T-cell (primary cell): ENCODE results near the gene KANSL1. TPM values are rescaled to one million over a fixed set of nuclear protein-coding genes. Genes with fewer than 3 reads are reported as not detected.
A peak's percentile ranks its signal among the peaks of the same experiment; 100 is the strongest.
"Not testable (repeated sequence)": the region's sequence is repeated elsewhere in the genome, so short reads cannot be mapped to it uniquely, and the experiment has no call there.

Source experiments
- ATAC-seq, 4 experiments: fragments of 200-7000 bp in 3 of 4; fragments of 150-1000 bp in 1 of 4; cut with Tn5 transposase; replicated peaks in 1 of 4; 1 replicate in 3 of 4; 2 replicates in 1 of 4; pipeline ENCODE4 v1.10.0; 2021; ENCODE audit warnings: moderate library complexity in 3 of 4, mild to moderate bottlenecking in 2 of 4, moderate number of reproducible peaks in 1 of 4
- CTCF ChIA-PET, 2 donors: fragments of 300-600 bp; sonication (Branson Sonifier 250); formaldehyde crosslinking; loops; one replicate each; lab custom pipeline; 2022; ENCODE audit warnings: antibody characterized with exemption in 2 of 2; lab: Charles Lee
- POLR2A ChIA-PET, 2 donors: fragments of 300-600 bp; sonication (Branson Sonifier 250); formaldehyde crosslinking; loops; one replicate each; lab custom pipeline; 2022; ENCODE audit warnings: antibody characterized with exemption in 2 of 2; lab: Charles Lee
- DNase-seq, 35 experiments: peaks; one replicate each; pipeline versions ENCODE4 v3.0.0 to v3.0.0-alpha.2; 2013 to 2023
- H3K27ac ChIP-seq: one replicate; pipeline ENCODE4 v1.5.1; 2013; ENCODE audit warnings: low read length
- H3K27me3 ChIP-seq, 2 experiments: replicated peaks in 1 of 2; 1 replicate in 1 of 2; 2 replicates in 1 of 2; pipeline versions ENCODE4 v1.6.1 to v1.7.0; 2013; ENCODE audit warnings: low read length in 1 of 2, mixed read lengths in 1 of 2; ENCODE audit not compliant: control insufficient read depth in 2 of 2, insufficient read depth in 2 of 2; ENCODE audit errors: extremely low read depth in 1 of 2
- H3K36me3 ChIP-seq, 2 donors: 1 replicate in 1 of 2; 2 replicates in 1 of 2; pipeline versions ENCODE4 v1.6.1 to v1.7.0; 2013; ENCODE audit warnings: low read length in 1 of 2; ENCODE audit not compliant: control insufficient read depth in 2 of 2, insufficient read depth in 1 of 2; ENCODE audit errors: extremely low read depth in 1 of 2
- H3K4me1 ChIP-seq, 2 experiments: 1 replicate in 1 of 2; 2 replicates in 1 of 2; pipeline versions ENCODE4 v1.6.1 to v1.7.0; 2013; ENCODE audit warnings: low read length in 2 of 2, mixed read lengths in 1 of 2; ENCODE audit not compliant: insufficient read depth in 2 of 2, control insufficient read depth in 1 of 2; ENCODE audit errors: extremely low read depth in 1 of 2
- H3K4me3 ChIP-seq, 2 donors: 1 replicate in 1 of 2; 2 replicates in 1 of 2; pipeline versions ENCODE4 v1.5.1 to v1.7.0; 2013; ENCODE audit warnings: mild to moderate bottlenecking in 2 of 2, low read length in 1 of 2, moderate library complexity in 1 of 2; ENCODE audit not compliant: control insufficient read depth in 1 of 2; ENCODE audit errors: extremely low read depth in 1 of 2
- H3K9me3 ChIP-seq: 2 replicates; pipeline ENCODE4 v1.7.0; 2013
- H3K27ac Mint-ChIP-seq, 2 donors: one replicate each; pipeline ENCODE4 v1.8.0; 2020 to 2021; ENCODE audit warnings: mild to moderate bottlenecking in 2 of 2, mixed read lengths in 2 of 2
- H3K27me3 Mint-ChIP-seq, 2 donors: one replicate each; pipeline ENCODE4 v1.8.0; 2021 to 2022; ENCODE audit warnings: mixed read lengths in 2 of 2
- H3K36me3 Mint-ChIP-seq: one replicate; pipeline ENCODE4 v1.8.0; 2021; ENCODE audit warnings: mixed read lengths
- H3K4me1 Mint-ChIP-seq, 3 donors: one replicate each; pipeline ENCODE4 v1.8.0; 2020 to 2022; ENCODE audit warnings: mixed read lengths in 3 of 3, mild to moderate bottlenecking in 1 of 3
- H3K4me3 Mint-ChIP-seq, 3 donors: one replicate each; pipeline ENCODE4 v1.8.0; 2020 to 2022; ENCODE audit warnings: mild to moderate bottlenecking in 3 of 3, mixed read lengths in 3 of 3, moderate library complexity in 3 of 3
- H3K9me3 Mint-ChIP-seq, 3 donors: one replicate each; pipeline ENCODE4 v1.8.0; 2020 to 2022; ENCODE audit warnings: mixed read lengths in 3 of 3
- WGBS: methylation state at CpG from one replicate; pipeline ENCODE4 v1.1.5; 2013; ENCODE audit warnings: missing lambda C conversion rate; ENCODE audit not compliant: insufficient coverage; 5-methylcytosine and 5-hydroxymethylcytosine counted together
- total RNA-seq, 35 experiments: library from RNA in 6 of 35; stranded (reverse) in 6 of 35; fragments of 120-200 nt in 1 of 35; gene quantifications; one replicate each; pipeline versions ENCODE4 v1.2.1 to v1.2.4 and lab custom pipeline; 2013 to 2026

Gene KANSL1, protein sequence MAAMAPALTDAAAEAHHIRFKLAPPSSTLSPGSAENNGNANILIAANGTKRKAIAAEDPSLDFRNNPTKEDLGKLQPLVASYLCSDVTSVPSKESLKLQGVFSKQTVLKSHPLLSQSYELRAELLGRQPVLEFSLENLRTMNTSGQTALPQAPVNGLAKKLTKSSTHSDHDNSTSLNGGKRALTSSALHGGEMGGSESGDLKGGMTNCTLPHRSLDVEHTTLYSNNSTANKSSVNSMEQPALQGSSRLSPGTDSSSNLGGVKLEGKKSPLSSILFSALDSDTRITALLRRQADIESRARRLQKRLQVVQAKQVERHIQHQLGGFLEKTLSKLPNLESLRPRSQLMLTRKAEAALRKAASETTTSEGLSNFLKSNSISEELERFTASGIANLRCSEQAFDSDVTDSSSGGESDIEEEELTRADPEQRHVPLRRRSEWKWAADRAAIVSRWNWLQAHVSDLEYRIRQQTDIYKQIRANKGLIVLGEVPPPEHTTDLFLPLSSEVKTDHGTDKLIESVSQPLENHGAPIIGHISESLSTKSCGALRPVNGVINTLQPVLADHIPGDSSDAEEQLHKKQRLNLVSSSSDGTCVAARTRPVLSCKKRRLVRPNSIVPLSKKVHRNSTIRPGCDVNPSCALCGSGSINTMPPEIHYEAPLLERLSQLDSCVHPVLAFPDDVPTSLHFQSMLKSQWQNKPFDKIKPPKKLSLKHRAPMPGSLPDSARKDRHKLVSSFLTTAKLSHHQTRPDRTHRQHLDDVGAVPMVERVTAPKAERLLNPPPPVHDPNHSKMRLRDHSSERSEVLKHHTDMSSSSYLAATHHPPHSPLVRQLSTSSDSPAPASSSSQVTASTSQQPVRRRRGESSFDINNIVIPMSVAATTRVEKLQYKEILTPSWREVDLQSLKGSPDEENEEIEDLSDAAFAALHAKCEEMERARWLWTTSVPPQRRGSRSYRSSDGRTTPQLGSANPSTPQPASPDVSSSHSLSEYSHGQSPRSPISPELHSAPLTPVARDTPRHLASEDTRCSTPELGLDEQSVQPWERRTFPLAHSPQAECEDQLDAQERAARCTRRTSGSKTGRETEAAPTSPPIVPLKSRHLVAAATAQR (N-terminal part only)
- total RNA-seq (100 to 1,000 TPM; 113 to 301 (median 160) TPM), total RNA-seq (lab: John Stamatoyannopoulos, UW) (49.3 to 253 (median 165) reads per million in 29 experiments)
- 158 TPM for total RNA-seq (2013)

DNA sequence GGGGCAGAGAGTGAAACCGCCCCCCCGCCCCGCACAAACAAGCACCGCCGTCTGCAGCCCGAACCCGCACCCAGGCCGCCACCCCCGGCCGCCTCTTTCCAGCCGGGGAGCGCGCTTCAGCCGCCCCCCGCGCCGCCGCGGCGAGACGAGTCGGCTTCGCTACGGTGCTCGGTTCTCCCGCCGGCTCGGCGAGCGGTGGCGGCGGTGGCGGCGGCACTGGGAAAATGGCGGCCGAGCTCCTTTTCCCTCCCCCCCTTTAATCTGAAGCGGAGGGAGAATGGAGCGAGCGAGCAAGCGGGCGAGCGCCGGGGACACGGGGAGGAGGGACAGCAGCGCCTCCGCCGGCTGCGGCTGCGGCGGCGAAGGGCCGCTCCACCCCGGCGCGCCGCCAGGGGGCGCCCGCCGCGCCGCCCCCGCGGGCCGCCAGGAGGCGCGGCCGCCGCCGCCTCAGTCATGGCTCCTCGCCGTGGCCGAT lies at the start of gene KANSL1:
Gene KANSL1, minus strand, starts transcription at position 279 of the 475 bp plus-strand sequence. CDS start 21,286 bp downstream, outside the sequence.
- peaks cover 61 to 77% (median 71%) of the 10 kb centered on the region in 3 donors for H3K4me1 Mint-ChIP-seq
- WGBS, result under 1% methylated on average over 55 of the region's 72 CpGs
- DNase-seq (peak; percentile 60 to 96 (median 84)), ATAC-seq (peak; percentile 67 to 77 (median 73))
- peak within 1 kb of the TSS; percentile 100 for H3K27ac ChIP-seq
- H3K27me3 Mint-ChIP-seq, result no peaks in the 10 kb centered on the region
- no peaks in the 10 kb centered on the region for H3K27me3 ChIP-seq
- POLR2A ChIA-PET, result interaction anchor here (0.5 to 1.0 kb wide), 9 partner anchors 15 to 135 kb away, joined by 3 to 9 read pairs (median 5); no protein-coding TSS in a partner anchor
- peak within 1 kb of the TSS; percentile 94 to 98 for H3K27ac Mint-ChIP-seq
- no peaks in the 10 kb centered on the region for H3K9me3 Mint-ChIP-seq
- H3K36me3 Mint-ChIP-seq, result peaks cover 7% of the 10 kb centered on the region
- peak within 1 kb of the TSS; percentile 95 to 98 (median 96) for H3K4me3 Mint-ChIP-seq
- H3K4me3 ChIP-seq, result peak within 1 kb of the TSS; percentile 97 to 99
- peaks cover 45 to 60% of the 10 kb centered on the region in 2 experiments for H3K4me1 ChIP-seq
- CTCF ChIA-PET, result interaction anchor here (0.5 to 2.2 kb wide), 48 partner anchors 8 to 1754 kb away, joined by 3 to 76 read pairs (median 5); partner anchors contain the start of gene KPNB1 (in 1 of the 2)
- no peaks in the 10 kb centered on the region for H3K36me3 ChIP-seq
- H3K9me3 ChIP-seq, result no peaks in the 10 kb centered on the region

DNA sequence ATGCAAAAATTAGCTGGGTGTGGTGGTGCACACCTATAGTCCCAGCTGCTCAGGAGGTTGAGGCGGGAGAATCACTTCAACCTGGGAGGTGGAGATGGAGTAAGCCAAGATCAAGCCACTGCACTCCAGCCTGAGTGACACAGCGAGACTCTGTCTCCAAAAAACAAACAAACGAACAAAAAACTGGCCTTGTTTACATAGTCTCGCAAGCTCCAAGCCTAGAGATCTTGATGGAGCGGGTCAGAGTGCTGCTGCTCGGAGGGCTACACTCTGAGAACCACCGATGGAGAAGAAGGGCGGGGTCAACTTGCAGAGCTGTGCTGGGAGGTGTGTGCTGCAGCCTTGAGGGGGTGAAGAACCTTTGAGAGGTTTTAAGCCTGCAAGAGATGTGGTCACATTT lies 38.1 kb upstream of the KANSL1 start:
- H3K4me3 ChIP-seq, H3K4me1 Mint-ChIP-seq, H3K27me3 Mint-ChIP-seq, H3K36me3 ChIP-seq, CTCF ChIA-PET, H3K27me3 ChIP-seq, H3K36me3 Mint-ChIP-seq, H3K9me3 ChIP-seq, H3K27ac ChIP-seq, ATAC-seq, POLR2A ChIA-PET, H3K4me1 ChIP-seq, H3K27ac Mint-ChIP-seq, H3K4me3 Mint-ChIP-seq, DNase-seq, H3K9me3 Mint-ChIP-seq: not testable (repeated sequence)
- 89% methylated on average over 7 of the region's 8 CpGs for WGBS

DNA sequence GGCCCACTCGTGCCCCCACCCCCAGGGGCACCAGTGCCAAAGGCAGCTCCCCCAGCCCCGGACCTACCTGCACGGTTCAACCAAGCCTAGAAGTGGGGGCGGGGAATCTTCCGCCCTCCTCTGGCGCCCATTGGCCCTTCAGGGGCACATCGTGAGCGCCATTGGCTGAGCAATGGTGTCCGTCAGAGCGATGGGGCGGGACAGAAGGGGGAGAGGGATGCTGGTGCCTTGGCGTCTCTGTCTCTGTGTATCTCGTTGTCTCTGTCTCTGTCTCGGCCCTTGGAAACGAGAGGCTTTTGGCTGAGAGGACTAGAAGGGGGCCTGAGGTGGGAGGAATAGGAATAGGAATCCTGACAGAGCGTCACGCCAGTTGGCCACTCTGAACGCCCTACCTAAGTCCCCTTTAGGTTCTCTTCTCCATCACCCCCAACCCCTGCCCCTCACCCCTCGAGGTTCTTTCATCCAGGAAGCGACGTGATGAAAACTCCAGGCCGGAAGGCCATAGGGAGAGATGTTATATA lies 32.1 kb upstream of the KANSL1 start:
- not testable (repeated sequence) for H3K9me3 ChIP-seq
- peak overlapping the region; percentile 84 to 88 for H3K27ac Mint-ChIP-seq

DNA sequence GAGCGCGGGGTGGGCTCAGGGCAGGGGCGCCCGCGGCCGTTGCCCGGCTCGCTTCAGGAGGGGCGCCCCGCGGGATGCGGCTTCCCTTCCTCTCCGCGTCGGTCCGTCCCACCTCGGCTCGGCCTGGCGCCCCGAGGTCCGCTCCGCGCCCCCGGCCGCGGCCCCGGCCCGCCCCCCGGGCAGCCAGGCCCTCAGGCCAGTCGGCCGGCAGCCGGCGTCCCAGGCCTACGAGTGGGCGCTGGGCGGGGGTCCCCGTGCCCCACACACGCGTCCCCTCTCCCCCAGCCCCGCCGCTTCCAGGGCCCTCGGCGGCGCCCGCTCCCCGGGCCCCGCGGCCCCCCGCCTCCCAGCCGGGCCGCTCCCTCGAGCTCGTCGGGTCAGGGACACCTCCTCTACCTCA lies 31.6 kb upstream of the KANSL1 start:
- WGBS, result 0% methylated on average over 20 of the region's 54 CpGs
- ATAC-seq (peak; percentile 54 to 61 (median 60)), DNase-seq (peak in 1 of 35 experiments; percentile 0)
- H3K9me3 ChIP-seq, H3K4me1 ChIP-seq, H3K9me3 Mint-ChIP-seq, H3K27me3 ChIP-seq, CTCF ChIA-PET, H3K27me3 Mint-ChIP-seq, POLR2A ChIA-PET, H3K36me3 ChIP-seq, H3K36me3 Mint-ChIP-seq, H3K27ac ChIP-seq, H3K27ac Mint-ChIP-seq: not testable (repeated sequence)
- H3K4me1 Mint-ChIP-seq, result peaks cover 3 to 19% (median 11%) of the 10 kb centered on the region in 3 donors
- peak overlapping the region; percentile 84 to 93 (median 90) for H3K4me3 Mint-ChIP-seq
- peak overlapping the region in 1 of 2 donors; percentile 52 for H3K4me3 ChIP-seq

More for the DNA sequence above, 32.1 kb upstream of the KANSL1 start:
- H3K4me3 Mint-ChIP-seq, result peak overlapping the region; percentile 84 to 93 (median 90)
- H3K27me3 ChIP-seq, POLR2A ChIA-PET, H3K36me3 Mint-ChIP-seq, H3K4me1 ChIP-seq, CTCF ChIA-PET, H3K27ac ChIP-seq, H3K36me3 ChIP-seq, H3K9me3 Mint-ChIP-seq, H3K27me3 Mint-ChIP-seq: not testable (repeated sequence)
- DNase-seq, result peak; percentile 78 to 100 (median 90)
- peak overlapping the region in 1 of 2 donors; percentile 52 for H3K4me3 ChIP-seq
- peaks cover 3 to 19% (median 8%) of the 10 kb centered on the region in 3 donors for H3K4me1 Mint-ChIP-seq
- WGBS, result 0% methylated on average over 1 of the region's 22 CpGs
- ATAC-seq, result peak; percentile 99 to 100 (median 100)

DNA sequence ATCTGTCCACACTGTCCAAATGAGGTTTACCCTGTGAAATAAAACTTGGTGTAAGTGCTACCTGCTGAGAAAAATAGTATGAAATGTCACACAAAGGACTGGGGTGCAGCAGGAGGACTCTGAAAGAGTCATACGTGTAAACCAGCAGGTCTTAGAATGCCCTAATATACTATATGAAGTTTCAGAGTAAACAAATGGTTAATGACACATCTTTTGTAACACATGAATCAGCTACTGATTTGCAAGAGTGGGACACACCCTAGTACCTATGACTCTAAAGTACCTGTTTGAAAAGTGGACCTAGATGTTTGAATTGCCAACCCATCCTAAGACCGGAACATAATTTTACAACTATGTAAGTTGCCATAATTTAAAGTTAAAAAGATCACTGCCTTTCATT lies 29.8 kb upstream of the KANSL1 start:
- H3K27me3 ChIP-seq, H3K4me3 Mint-ChIP-seq, H3K9me3 Mint-ChIP-seq, CTCF ChIA-PET, H3K4me3 ChIP-seq, H3K9me3 ChIP-seq, POLR2A ChIA-PET, H3K27ac ChIP-seq, H3K36me3 Mint-ChIP-seq, ATAC-seq, H3K27ac Mint-ChIP-seq, DNase-seq, H3K27me3 Mint-ChIP-seq, H3K36me3 ChIP-seq, H3K4me1 ChIP-seq: not testable (repeated sequence)
- H3K4me1 Mint-ChIP-seq, result peaks cover 5 to 19% (median 11%) of the 10 kb centered on the region in 3 donors
- no CpG with 5 or more reads among the region's 2 CpGs for WGBS
